GM13976 (cell line): ENCODE data around the gene RTCB.
"Not testable (repeated sequence)": the region's sequence is repeated elsewhere in the genome, so short reads cannot be mapped to it uniquely, and the experiment has no call there.

ENCODE experiments used
- DNase-seq: peaks from one replicate; pipeline ENCODE4 v3.0.0; 2012; ENCODE audit warnings: low spot score
- in situ Hi-C: fragments of 300-500 bp; cut with MboI; formaldehyde crosslinking; loops from one replicate; pipeline ENCODE4 v1.12.0; 2022; ENCODE audit warnings: low sequenced_read_pairs, mixed read lengths, inconsistent platforms; ENCODE audit not compliant: unreplicated experiment
- TF ChIP-seq, protein P1 (sequence below): IDR thresholded peaks from 2 replicates; pipeline ENCODE4 v1.5.1; 2012; ENCODE audit warnings: borderline replicate concordance, mild to moderate bottlenecking; ENCODE audit not compliant: insufficient read depth; ENCODE audit errors: extremely low read depth, missing control alignments, control extremely low read depth

RTCB gene

DNA sequence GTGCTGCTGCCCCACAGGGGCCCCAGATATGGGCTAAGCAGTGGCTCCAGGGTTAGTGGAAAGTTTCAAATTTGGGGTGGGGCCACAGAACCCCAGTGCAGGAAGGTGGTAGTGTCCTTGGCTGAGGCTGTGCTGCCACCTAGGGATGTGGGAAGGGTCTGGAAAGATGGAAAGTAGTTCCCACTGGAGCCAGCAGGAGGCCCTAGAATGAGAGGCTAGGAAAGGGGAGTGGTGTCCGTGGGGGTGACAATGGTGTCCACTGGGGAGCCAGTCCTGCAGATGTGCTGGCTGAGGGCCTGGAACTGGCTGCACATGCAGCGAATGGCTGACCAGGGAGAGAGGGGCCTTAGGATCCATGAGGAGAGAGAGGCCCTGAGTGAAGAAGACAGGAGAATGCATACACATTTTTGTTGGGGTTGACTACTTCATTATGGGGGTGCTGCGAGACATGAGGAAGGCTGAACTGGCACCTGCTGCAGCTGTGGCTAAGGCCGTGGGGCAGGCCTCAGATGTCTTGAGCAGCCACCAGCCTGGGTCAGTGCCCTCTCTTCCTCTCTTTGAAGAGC lies 33.3 kb downstream of the RTCB start:
- DNase-seq, result no peak
- TF ChIP-seq, protein P1, sequence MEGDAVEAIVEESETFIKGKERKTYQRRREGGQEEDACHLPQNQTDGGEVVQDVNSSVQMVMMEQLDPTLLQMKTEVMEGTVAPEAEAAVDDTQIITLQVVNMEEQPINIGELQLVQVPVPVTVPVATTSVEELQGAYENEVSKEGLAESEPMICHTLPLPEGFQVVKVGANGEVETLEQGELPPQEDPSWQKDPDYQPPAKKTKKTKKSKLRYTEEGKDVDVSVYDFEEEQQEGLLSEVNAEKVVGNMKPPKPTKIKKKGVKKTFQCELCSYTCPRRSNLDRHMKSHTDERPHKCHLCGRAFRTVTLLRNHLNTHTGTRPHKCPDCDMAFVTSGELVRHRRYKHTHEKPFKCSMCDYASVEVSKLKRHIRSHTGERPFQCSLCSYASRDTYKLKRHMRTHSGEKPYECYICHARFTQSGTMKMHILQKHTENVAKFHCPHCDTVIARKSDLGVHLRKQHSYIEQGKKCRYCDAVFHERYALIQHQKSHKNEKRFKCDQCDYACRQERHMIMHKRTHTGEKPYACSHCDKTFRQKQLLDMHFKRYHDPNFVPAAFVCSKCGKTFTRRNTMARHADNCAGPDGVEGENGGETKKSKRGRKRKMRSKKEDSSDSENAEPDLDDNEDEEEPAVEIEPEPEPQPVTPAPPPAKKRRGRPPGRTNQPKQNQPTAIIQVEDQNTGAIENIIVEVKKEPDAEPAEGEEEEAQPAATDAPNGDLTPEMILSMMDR, result no peak
- in situ Hi-C loops, result no loop called here

DNA sequence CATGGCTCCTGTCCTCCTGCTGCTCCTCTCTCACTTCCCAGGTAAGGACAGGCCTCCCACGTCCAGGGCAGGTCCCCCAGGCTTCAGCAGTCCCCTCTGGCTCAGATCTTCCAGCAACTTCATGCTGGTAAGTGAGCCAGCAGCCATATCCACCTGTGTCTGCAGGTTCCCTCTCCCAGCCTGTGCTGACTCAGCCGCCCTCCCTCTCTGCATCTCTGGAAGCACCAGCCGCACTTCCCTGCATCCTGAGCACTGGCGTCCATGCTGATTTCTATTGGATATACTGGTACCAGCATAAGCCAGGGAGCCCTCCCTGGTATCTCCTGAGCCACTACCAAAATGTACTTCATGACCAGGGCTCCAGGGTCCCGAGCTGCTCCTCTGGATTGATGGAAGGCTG lies 35.4 kb downstream of the RTCB start:
- DNase-seq, result no peak
- in situ Hi-C loops, result no loop called here
- TF ChIP-seq, protein P1, result no peak

DNA sequence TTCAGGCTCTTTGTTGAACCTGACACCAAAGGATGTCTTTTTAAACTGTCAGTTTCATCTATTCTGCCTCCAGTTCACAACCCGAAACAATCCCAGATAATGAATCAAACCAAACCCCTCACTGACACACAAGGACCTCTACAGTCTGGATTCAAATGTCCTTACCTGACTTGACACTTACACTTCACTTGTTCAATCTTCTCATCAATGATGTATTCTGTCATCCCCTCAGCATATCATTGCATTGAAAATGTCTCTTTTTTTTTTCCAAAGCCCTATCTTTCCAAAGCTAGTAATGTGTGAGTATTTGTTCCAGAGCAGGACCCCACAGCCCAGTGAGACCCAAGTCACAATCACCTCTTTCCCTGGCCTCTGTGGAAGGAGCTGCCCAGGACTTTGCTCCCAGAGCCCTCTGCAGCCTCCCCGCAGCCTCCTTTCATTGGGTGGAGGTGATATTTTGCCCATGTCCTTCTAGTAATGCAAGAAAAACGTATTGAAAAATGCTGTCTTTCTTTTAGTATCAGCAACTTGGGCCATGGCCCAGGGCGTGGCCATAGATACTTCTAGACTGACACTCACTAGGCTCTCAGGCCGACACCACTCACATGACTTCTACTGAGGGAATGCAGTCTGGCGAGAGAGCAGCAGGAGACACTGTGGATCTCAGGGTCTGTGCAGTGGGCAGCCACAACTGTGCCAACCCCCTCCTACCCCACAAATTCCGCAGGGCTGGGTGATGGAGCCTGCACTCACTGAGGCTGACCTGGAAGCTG lies 36.2 kb downstream of the RTCB start:
- TF ChIP-seq, protein P1, result no peak
- in situ Hi-C loops, result no loop called here

DNA sequence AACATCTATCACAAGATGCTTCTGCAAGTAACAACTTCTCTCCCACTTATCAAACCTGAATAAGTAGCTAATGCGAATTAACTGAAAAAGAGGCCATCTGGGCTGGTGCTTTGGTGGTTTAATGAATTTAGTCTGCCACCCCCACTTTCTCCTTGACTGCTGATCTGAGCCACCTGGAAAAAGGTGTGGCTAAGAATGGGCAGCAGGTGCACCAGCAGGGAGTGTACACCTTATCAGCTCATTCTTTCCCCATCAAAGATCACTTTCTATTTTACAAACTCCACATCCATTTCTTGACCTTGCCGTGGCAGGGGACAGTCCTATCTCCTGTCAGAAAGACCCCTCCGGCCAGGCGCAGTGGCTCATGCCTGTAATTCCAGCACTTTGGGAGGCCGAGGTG lies 47.8 kb downstream of the RTCB start:
- in situ Hi-C loops, result no loop called here
- TF ChIP-seq, protein P1, result no peak
- DNase-seq, result no peak

More for the DNA sequence above, 36.2 kb downstream of the RTCB start:
- DNase-seq, result no peak

DNA sequence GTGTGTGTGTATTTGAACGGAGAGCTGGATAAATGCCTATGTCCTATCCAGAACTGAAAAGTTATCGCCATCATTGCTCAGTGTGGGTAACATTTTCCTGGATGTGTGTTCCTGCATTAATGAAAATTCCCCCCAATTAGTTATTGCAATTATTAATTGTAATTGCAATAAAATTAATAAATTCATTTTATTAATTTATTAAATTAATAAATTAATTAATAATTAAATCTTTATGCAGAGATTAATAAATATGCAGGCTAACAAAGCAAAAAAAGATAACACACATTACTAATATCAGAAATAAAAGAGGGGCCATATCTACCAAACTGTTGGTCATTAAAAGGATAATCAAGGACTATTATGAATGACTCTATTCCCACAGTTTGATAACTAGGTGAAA lies 50.8 kb downstream of the RTCB start:
- no peak for DNase-seq
- TF ChIP-seq, protein P1, result no peak
- in situ Hi-C loops, result no loop called here

DNA sequence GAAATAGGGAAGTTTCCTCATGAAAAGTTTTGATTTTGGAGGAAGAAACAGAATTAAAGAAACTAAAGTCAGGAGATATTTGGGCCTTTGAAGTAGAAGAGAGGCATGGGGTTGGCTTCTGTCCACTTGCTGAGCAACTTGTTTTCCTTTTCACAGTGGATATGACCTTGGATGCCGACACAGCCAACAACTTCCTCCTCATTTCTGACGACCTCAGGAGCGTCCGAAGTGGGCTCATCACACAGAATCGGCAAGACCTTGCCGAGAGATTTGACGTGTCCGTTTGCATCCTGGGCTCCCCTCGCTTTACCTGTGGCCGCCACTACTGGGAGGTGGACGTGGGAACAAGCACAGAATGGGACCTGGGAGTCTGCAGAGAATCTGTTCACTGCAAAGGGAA lies 52.0 kb downstream of the RTCB start:
- DNase-seq, in situ Hi-C loops: not testable (repeated sequence)

DNA sequence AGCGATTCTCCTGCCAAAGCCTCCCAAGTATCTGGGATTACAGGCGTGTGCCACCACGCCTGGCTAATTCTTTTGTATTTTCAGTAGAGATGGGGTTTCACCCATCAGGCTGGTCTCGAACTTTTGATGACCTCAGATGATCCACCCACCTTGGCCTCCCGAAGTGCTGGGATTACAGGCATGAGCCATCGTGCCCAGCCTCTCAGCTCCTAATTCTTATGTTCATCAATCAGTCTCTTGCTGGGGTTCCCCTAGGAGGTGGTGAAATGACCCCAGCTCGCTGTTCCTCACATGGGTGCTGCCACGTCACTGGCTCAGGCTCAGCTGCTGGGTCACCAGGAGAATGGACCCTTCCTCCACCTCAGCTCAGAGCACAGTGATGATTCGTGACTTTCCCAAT lies 54.5 kb downstream of the RTCB start, which contains the start of gene RFPL3:
Gene RFPL3, plus strand, starts transcription at position 301 of the 400 bp plus-strand sequence. CDS start 205 bp downstream, outside the sequence.
- DNase-seq, in situ Hi-C loops: not testable (repeated sequence)

DNA sequence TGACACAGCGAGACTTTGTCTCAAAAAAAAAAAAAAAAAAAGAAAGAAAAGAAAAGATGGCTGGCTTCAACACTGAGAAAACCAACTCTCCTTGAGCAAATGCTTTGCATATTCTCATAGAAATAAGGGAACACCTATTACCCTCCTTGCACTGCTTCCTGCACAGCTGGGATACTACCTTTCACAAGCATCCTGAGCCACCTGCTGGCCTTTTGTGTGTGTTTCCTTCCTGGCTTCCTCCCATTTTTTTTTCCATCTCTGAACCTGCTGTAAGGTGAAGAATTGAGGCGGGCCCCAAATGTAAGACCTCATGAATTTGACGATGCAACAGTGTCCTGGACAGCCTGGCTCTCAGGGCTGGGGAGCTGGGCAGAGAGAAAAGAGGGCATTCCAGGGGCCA lies 56.3 kb downstream of the RTCB start:
- no peak for DNase-seq
- in situ Hi-C loops, result no loop called here
- TF ChIP-seq, protein P1, result no peak
